Caco-2 (cell line): ENCODE results near the gene SFXN2. TPM values are rescaled to one million over a fixed set of nuclear protein-coding genes. Genes with fewer than 3 reads are reported as not detected.

Experiments used
- BruUV-seq: library from RNA; stranded (reverse); fragments of 400-500 nt; replicated peaks from 2 replicates; lab custom pipeline; 2021; lab: Mats Ljungman, UMichigan
- CTCF ChIA-PET: fragments of 300-600 bp; sonication (Branson Sonifier 250); formaldehyde crosslinking; loops from one replicate; lab custom pipeline; 2022; ENCODE audit warnings: antibody characterized with exemption; lab: Charles Lee
- POLR2A ChIA-PET: fragments of 300-600 bp; sonication (Branson Sonifier 250); formaldehyde crosslinking; loops from one replicate; lab custom pipeline; 2022; ENCODE audit warnings: antibody characterized with exemption; lab: Charles Lee
- DNase-seq, 2 experiments: peaks; one replicate each; pipeline versions ENCODE4 v3.0.0 to v3.0.0-alpha.2; 2020 to 2022
- H3K27me3 ChIP-seq: replicated peaks from 2 replicates; pipeline ENCODE4 v1.6.0; 2011; ENCODE audit warnings: low read length; ENCODE audit not compliant: control insufficient read depth, insufficient read depth
- H3K36me3 ChIP-seq: 2 replicates; pipeline ENCODE4 v1.5.1; 2011; ENCODE audit warnings: low read length; ENCODE audit not compliant: control insufficient read depth, insufficient read depth
- H3K4me1 ChIP-seq: fragments of 250-450 bp; sonication (Bioruptor Pico); 2 replicates; pipeline ENCODE4 v1.5.1; 2020; ENCODE audit warnings: mild to moderate bottlenecking
- H3K4me3 ChIP-seq: 2 replicates; pipeline ENCODE4 v1.5.1; 2011; ENCODE audit warnings: low read depth, mild to moderate bottlenecking, control low read depth, low read length
- H3K9me3 ChIP-seq: fragments of 250-450 bp; sonication (Bioruptor Pico); 2 replicates; pipeline ENCODE4 v1.5.1; 2020; ENCODE audit warnings: mild to moderate bottlenecking, moderate library complexity
- H3K27ac Mint-ChIP-seq: one replicate; pipeline ENCODE4 v1.8.0; 2022; ENCODE audit warnings: mixed read lengths; ENCODE audit not compliant: unreplicated experiment
- H3K27me3 Mint-ChIP-seq: one replicate; pipeline ENCODE4 v1.8.0; 2022; ENCODE audit warnings: mixed read lengths; ENCODE audit not compliant: insufficient read depth, unreplicated experiment
- H3K36me3 Mint-ChIP-seq: one replicate; pipeline ENCODE4 v1.8.0; 2022; ENCODE audit warnings: mild to moderate bottlenecking, mixed read lengths; ENCODE audit not compliant: insufficient read depth, unreplicated experiment
- H3K4me1 Mint-ChIP-seq: one replicate; pipeline ENCODE4 v1.8.0; 2022; ENCODE audit warnings: low read depth, mixed read lengths; ENCODE audit not compliant: unreplicated experiment
- H3K4me3 Mint-ChIP-seq: one replicate; pipeline ENCODE4 v1.8.0; 2022; ENCODE audit warnings: mild to moderate bottlenecking, moderate library complexity, mixed read lengths; ENCODE audit not compliant: unreplicated experiment
- H3K9me3 Mint-ChIP-seq: one replicate; pipeline ENCODE4 v1.8.0; 2022; ENCODE audit warnings: mixed read lengths; ENCODE audit not compliant: unreplicated experiment
- intact Hi-C: fragments of 100-400 bp; cut with micrococcal nuclease; formaldehyde crosslinking; loops from one replicate; pipeline ENCODE4 v1.10.0; 2022; ENCODE audit not compliant: unreplicated experiment
- total RNA-seq: library from RNA; stranded (reverse); gene quantifications from 2 replicates; pipeline ENCODE4 v1.2.3, GENCODE V29; 2022
- TF ChIP-seq, protein P1 (sequence below), 2 experiments: fragments of 200-600 bp in 1 of 2; IDR thresholded peaks; 1 replicate in 1 of 2; 2 replicates in 1 of 2; pipeline versions ENCODE4 v1.5.1 to v1.8.0; 2011 to 2022; ENCODE audit warnings: antibody characterized with exemption in 1 of 2, control low read depth in 1 of 2, inconsistent platforms in 1 of 2, low read depth in 1 of 2, low read length in 1 of 2, mild to moderate bottlenecking in 1 of 2, moderate library complexity in 1 of 2; ENCODE audit not compliant: insufficient read depth in 1 of 2, severe bottlenecking in 1 of 2, unreplicated experiment in 1 of 2

SFXN2 gene
- total RNA-seq, 1 experiment from 2014 or later: 40.0 TPM

- H3K27ac Mint-ChIP-seq: no peak overlapping the region
- no peak overlapping the region for H3K4me3 ChIP-seq
- H3K4me3 Mint-ChIP-seq: no peak overlapping the region
- TF ChIP-seq, protein P1, sequence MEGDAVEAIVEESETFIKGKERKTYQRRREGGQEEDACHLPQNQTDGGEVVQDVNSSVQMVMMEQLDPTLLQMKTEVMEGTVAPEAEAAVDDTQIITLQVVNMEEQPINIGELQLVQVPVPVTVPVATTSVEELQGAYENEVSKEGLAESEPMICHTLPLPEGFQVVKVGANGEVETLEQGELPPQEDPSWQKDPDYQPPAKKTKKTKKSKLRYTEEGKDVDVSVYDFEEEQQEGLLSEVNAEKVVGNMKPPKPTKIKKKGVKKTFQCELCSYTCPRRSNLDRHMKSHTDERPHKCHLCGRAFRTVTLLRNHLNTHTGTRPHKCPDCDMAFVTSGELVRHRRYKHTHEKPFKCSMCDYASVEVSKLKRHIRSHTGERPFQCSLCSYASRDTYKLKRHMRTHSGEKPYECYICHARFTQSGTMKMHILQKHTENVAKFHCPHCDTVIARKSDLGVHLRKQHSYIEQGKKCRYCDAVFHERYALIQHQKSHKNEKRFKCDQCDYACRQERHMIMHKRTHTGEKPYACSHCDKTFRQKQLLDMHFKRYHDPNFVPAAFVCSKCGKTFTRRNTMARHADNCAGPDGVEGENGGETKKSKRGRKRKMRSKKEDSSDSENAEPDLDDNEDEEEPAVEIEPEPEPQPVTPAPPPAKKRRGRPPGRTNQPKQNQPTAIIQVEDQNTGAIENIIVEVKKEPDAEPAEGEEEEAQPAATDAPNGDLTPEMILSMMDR (IDR thresholded peaks at IDR 0.05; ENCODE audit: insufficient read depth in 1 of 2, low read depth in 1 of 2, low read length in 1 of 2, severe bottlenecking in 1 of 2, unreplicated experiment in 1 of 2): no peak
- no peaks in the 10 kb centered on the region for H3K9me3 ChIP-seq
- no peaks in the 10 kb centered on the region for H3K36me3 Mint-ChIP-seq
- intact Hi-C loops: no loop called here
- H3K4me1 ChIP-seq: peaks cover 6% of the 10 kb centered on the region; the same call in 1 of the 2 replicates
- no peaks in the 10 kb centered on the region for H3K9me3 Mint-ChIP-seq
- no peak for DNase-seq
- no TSS peak for BruUV-seq
- no peaks in the 10 kb centered on the region for H3K27me3 ChIP-seq
- ChIA-PET CTCF (interaction anchor here (1.1 kb wide), 1 partner anchor 499 kb away, joined by 3 read pairs; no protein-coding TSS in a partner anchor), POLR2A (no interaction called here)
- no peaks in the 10 kb centered on the region for H3K4me1 Mint-ChIP-seq
- H3K36me3 ChIP-seq: no peaks in the 10 kb centered on the region
- H3K27me3 Mint-ChIP-seq: no peaks in the 10 kb centered on the region
Observed at GRCh38 chr10:102668326-102669107, 45.9 kb upstream of the SFXN2 start.

- Mint-ChIP-seq H3K27me3 (no peaks in the 10 kb centered on the region), H3K36me3 (no peaks in the 10 kb centered on the region), H3K9me3 (no peaks in the 10 kb centered on the region), H3K27ac (no peak overlapping the region), H3K4me1 (no peaks in the 10 kb centered on the region), H3K4me3 (no peak overlapping the region)
- H3K4me1 ChIP-seq: peaks cover 6% of the 10 kb centered on the region; the same call in 1 of the 2 replicates
- CTCF ChIA-PET: interaction anchor here (0.6 to 1.3 kb wide), 7 partner anchors 9 to 500 kb away, joined by 3 to 4 read pairs (median 3); no protein-coding TSS in a partner anchor
- no peaks in the 10 kb centered on the region for H3K27me3 ChIP-seq
- intact Hi-C loops: no loop called here
- TF ChIP-seq, protein P1 (IDR thresholded peaks at IDR 0.05; ENCODE audit: insufficient read depth in 1 of 2, low read depth in 1 of 2, low read length in 1 of 2, severe bottlenecking in 1 of 2, unreplicated experiment in 1 of 2): peak; percentile 56 to 66
- BruUV-seq: no TSS peak
- no peak overlapping the region for H3K4me3 ChIP-seq
- POLR2A ChIA-PET: no interaction called here
- no peaks in the 10 kb centered on the region for H3K9me3 ChIP-seq
- H3K36me3 ChIP-seq: no peaks in the 10 kb centered on the region
- peak in 1 of 2 experiments; percentile 37 for DNase-seq
Observed at GRCh38 chr10:102669206-102670064, 45.0 kb upstream of the SFXN2 start.

- CTCF ChIA-PET: interaction anchor here (0.6 to 1.3 kb wide), 7 partner anchors 9 to 43 kb away, joined by 3 to 4 read pairs (median 3); no protein-coding TSS in a partner anchor
- Histone ChIP-seq H3K36me3 (no peaks in the 10 kb centered on the region), H3K27me3 (no peaks in the 10 kb centered on the region), H3K4me3 (no peak overlapping the region), H3K4me1 (peaks cover 6% of the 10 kb centered on the region; the same call in 1 of the 2 replicates), H3K9me3 (no peaks in the 10 kb centered on the region)
- Mint-ChIP-seq H3K27ac (no peak overlapping the region), H3K9me3 (no peaks in the 10 kb centered on the region), H3K4me3 (no peak overlapping the region), H3K36me3 (no peaks in the 10 kb centered on the region), H3K4me1 (no peaks in the 10 kb centered on the region), H3K27me3 (no peaks in the 10 kb centered on the region)
- BruUV-seq: no TSS peak
- POLR2A ChIA-PET: no interaction called here
- intact Hi-C loops: no loop called here
- TF ChIP-seq, protein P1 (IDR thresholded peaks at IDR 0.05; ENCODE audit: insufficient read depth in 1 of 2, low read depth in 1 of 2, low read length in 1 of 2, severe bottlenecking in 1 of 2, unreplicated experiment in 1 of 2): no peak
- DNase-seq: no peak
Observed at GRCh38 chr10:102670065-102670670, 44.3 kb upstream of the SFXN2 start.
